ENCODE results near the gene TMEM179.

DNA sequence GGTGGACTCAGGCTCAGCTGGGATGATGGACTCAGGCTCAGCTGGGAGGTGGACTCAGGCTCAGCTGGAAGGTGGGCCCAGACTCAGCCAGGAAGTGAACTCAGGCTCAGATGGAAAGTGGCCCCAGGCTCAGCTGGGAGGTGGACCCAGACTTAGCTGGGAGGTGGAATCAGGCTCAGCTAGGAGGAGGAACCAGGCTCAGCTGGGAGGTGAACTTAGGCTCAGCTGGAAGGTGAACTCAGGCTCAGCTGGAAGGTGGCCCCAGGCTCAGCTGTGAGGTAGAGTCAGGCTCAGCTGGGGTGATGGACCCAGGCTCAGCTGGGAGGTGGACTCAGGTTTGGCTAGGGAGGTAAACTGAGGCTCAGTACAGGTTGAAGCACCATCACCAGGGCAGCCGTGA lies 46.8 kb downstream of the TMEM179 start:
- TF ChIP-seq, protein P1, sequence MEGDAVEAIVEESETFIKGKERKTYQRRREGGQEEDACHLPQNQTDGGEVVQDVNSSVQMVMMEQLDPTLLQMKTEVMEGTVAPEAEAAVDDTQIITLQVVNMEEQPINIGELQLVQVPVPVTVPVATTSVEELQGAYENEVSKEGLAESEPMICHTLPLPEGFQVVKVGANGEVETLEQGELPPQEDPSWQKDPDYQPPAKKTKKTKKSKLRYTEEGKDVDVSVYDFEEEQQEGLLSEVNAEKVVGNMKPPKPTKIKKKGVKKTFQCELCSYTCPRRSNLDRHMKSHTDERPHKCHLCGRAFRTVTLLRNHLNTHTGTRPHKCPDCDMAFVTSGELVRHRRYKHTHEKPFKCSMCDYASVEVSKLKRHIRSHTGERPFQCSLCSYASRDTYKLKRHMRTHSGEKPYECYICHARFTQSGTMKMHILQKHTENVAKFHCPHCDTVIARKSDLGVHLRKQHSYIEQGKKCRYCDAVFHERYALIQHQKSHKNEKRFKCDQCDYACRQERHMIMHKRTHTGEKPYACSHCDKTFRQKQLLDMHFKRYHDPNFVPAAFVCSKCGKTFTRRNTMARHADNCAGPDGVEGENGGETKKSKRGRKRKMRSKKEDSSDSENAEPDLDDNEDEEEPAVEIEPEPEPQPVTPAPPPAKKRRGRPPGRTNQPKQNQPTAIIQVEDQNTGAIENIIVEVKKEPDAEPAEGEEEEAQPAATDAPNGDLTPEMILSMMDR (IDR thresholded peaks at IDR 0.05; ENCODE audit: borderline replicate concordance, extremely low read depth, low read length, poor library complexity, severe bottlenecking), result no peak
- no peak for TF ChIP-seq EZH2 (IDR thresholded peaks at IDR 0.05; ENCODE audit: borderline replicate concordance, low read depth, low read length, severe bottlenecking)

Measured in DND-41 (cell line).